ENCODE measurements around the gene HAAO. TPM values are rescaled to one million over a fixed set of nuclear protein-coding genes. Genes with fewer than 3 reads are reported as not detected.

The HAAO gene
- total and polyA plus RNA-seq, 2 of the 13 experiments (the other 11 are each of a cell fraction or from before 2014, with no cell fraction given): 36.1 to 42.7 TPM

DNA sequence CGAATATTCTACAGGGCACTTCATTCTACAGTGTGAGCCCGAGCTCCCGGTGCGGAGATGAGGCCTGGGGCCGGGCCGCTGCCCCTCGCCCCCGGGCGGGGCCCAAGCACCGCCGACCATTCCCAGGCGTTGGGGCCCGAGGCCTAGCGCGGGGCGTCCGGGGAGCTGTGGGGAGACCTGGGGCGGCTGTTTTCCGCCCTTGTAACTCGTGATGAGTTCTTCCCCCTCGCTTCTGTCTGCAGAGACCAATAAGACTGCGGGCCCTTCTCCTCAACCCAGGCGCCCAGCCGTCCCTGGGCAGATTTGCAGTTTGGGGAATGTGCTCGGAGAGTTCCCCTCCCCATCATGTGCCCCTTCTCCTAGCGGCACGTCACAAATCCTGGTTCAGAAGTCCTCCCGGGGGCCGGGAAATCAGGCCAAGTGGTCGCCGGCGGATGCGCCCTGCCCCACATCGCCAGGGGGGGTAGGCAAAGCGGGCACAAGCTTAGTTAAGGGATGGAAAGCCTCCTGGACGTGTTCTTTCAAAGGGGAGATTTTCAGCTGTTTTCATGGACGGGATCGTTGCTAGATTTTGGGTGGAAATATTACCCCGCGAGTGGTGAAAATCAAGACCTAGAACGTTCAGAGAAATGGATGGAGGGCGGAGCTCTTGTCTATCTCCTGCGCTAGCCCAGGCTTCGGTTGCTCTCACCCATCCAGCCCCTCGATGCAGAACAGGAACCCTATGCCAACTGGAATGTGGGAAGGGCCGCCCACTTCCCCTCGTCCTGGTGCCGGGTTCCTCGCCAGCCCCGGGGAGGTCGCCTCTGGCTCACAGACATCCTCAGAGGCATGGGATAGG, 18.8 kb upstream of the HAAO start (continued):
- TF ChIP-seq CSRNP2 (CRISPR knock-in tag; conservative IDR thresholded peaks at IDR 0.05; ENCODE audit: low read depth) (no peak), RBM22 (optimal IDR thresholded peaks at IDR 0.05; ENCODE audit: low read length) (no peak), GTF3A (CRISPR knock-in tag; conservative IDR thresholded peaks at IDR 0.05) (no peak), PHF20 (CRISPR knock-in tag; IDR thresholded peaks at IDR 0.05) (no peak), HNF4G (IDR thresholded peaks at IDR 0.05; ENCODE audit: borderline replicate concordance, low read depth, low read length) (no peak), HNF4G (CRISPR knock-in tag; IDR thresholded peaks at IDR 0.05; ENCODE audit: borderline replicate concordance, low read depth) (peak; percentile 46; the same call in 1 of the 2 replicates), ZNF703 (CRISPR knock-in tag; IDR thresholded peaks at IDR 0.05; ENCODE audit: borderline replicate concordance) (peak; percentile 58; the same call in 1 of the 2 replicates), NCOR1 (IDR thresholded peaks at IDR 0.05; ENCODE audit: borderline replicate concordance, low read length) (no peak), HES4 (CRISPR knock-in tag; IDR thresholded peaks at IDR 0.05; ENCODE audit: borderline replicate concordance) (peak; percentile 81; the same call in 1 of the 2 replicates), SRF (IDR thresholded peaks at IDR 0.05; ENCODE audit: low read depth, low read length) (no peak), ZNF552 (CRISPR knock-in tag; IDR thresholded peaks at IDR 0.05; ENCODE audit: borderline replicate concordance) (peak; percentile 45; the same call in 1 of the 2 replicates), ARNTL (CRISPR knock-in tag; IDR thresholded peaks at IDR 0.05) (peak; percentile 68), HDAC1 (CRISPR knock-in tag; IDR thresholded peaks at IDR 0.05) (peak; percentile 78; the same call in 1 of the 2 replicates), CBX2 (IDR thresholded peaks at IDR 0.05; ENCODE audit: low read depth, low read length) (no peak), CBX2 (CRISPR knock-in tag; IDR thresholded peaks at IDR 0.05; ENCODE audit: low read depth) (no peak), TEF (CRISPR knock-in tag; IDR thresholded peaks at IDR 0.05) (no peak; the same call in 1 of the 2 replicates), TOE1 (CRISPR knock-in tag; IDR thresholded peaks at IDR 0.05) (no peak)
- TF ChIP-seq, protein P1, sequence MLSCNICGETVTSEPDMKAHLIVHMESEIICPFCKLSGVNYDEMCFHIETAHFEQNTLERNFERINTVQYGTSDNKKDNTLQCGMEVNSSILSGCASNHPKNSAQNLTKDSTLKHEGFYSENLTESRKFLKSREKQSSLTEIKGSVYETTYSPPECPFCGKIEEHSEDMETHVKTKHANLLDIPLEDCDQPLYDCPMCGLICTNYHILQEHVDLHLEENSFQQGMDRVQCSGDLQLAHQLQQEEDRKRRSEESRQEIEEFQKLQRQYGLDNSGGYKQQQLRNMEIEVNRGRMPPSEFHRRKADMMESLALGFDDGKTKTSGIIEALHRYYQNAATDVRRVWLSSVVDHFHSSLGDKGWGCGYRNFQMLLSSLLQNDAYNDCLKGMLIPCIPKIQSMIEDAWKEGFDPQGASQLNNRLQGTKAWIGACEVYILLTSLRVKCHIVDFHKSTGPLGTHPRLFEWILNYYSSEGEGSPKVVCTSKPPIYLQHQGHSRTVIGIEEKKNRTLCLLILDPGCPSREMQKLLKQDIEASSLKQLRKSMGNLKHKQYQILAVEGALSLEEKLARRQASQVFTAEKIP (CRISPR knock-in tag; IDR thresholded peaks at IDR 0.05; ENCODE audit: borderline replicate concordance): no peak
- TF ChIP-seq, protein P2, sequence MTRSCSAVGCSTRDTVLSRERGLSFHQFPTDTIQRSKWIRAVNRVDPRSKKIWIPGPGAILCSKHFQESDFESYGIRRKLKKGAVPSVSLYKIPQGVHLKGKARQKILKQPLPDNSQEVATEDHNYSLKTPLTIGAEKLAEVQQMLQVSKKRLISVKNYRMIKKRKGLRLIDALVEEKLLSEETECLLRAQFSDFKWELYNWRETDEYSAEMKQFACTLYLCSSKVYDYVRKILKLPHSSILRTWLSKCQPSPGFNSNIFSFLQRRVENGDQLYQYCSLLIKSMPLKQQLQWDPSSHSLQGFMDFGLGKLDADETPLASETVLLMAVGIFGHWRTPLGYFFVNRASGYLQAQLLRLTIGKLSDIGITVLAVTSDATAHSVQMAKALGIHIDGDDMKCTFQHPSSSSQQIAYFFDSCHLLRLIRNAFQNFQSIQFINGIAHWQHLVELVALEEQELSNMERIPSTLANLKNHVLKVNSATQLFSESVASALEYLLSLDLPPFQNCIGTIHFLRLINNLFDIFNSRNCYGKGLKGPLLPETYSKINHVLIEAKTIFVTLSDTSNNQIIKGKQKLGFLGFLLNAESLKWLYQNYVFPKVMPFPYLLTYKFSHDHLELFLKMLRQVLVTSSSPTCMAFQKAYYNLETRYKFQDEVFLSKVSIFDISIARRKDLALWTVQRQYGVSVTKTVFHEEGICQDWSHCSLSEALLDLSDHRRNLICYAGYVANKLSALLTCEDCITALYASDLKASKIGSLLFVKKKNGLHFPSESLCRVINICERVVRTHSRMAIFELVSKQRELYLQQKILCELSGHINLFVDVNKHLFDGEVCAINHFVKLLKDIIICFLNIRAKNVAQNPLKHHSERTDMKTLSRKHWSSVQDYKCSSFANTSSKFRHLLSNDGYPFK (CRISPR knock-in tag; IDR thresholded peaks at IDR 0.05; ENCODE audit: borderline replicate concordance): no peak
- TF ChIP-seq, protein P3, sequence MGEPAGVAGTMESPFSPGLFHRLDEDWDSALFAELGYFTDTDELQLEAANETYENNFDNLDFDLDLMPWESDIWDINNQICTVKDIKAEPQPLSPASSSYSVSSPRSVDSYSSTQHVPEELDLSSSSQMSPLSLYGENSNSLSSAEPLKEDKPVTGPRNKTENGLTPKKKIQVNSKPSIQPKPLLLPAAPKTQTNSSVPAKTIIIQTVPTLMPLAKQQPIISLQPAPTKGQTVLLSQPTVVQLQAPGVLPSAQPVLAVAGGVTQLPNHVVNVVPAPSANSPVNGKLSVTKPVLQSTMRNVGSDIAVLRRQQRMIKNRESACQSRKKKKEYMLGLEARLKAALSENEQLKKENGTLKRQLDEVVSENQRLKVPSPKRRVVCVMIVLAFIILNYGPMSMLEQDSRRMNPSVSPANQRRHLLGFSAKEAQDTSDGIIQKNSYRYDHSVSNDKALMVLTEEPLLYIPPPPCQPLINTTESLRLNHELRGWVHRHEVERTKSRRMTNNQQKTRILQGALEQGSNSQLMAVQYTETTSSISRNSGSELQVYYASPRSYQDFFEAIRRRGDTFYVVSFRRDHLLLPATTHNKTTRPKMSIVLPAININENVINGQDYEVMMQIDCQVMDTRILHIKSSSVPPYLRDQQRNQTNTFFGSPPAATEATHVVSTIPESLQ (CRISPR knock-in tag; conservative IDR thresholded peaks at IDR 0.05): 0 out of 2 replicates have a peak, but pooled peaks have one; percentile 16
